Smooth muscle cell of the brain vasculature (primary cell): ENCODE data around the gene FKBP2.

Experiments used
- DNase-seq: peaks from one replicate; pipeline ENCODE4 v3.0.0-alpha.2; 2012; ENCODE audit warnings: low read depth, low spot score

FKBP2 gene

DNA sequence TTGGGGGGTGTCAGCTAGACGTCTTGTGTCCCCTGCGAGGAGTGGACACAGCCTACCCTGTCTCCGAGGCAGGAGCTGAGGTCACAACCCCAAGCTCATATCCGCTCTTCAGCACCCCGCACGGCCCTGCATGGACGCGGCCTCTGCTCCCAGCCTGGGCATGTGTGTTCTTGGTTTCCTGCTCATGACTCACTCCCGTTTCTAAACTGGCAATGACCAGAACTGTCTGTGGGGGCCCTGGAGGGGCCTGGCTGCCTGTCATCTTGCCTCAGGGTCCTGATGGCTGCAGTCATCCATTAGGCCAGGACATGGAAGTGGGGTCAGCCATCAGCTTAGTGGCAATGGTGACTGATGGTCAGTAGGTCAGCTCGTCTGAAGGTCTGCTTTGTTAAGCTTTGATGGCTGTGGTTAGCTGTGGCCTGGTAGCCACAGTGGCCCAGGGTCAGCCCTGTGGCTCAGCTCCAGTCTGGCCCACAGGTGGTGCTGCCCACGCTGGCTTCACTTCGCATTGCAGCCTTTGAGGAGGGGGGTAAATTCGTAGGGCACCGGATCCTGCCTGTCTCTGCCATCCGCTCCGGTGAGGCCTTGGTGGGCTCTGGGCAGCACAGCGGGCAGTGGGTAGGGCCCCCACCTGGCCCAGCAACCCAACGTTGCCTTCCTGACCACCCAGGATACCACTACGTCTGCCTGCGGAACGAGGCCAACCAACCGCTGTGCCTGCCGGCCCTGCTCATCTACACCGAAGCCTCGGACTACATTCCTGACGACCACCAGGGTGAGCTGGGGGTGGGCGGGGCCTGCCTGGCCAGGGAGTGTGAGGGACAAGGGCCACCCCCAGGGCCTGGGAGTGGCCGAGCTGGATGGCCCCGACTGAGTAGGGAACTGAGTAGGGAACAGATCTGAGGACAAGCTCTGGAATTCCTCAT is 22.4 kb downstream of the FKBP2 start:
- DNase-seq: no peak

DNA sequence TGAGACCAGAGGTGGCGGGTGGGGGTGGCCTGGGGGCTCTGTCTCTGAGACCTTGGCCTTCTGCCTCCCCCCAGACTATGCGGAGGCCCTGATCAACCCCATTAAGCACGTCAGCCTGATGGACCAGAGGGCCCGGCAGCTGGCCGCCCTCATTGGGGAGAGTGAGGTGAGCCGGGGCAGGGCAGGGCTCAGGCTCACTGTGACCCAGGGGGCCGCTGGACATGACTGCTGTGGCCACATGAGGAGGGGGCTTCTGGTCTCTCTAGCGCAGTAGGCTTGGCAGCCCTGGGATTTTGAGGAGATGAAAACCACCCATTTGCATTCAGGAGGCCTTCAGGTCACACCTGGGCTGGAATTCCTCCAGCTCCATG is 23.0 kb downstream of the FKBP2 start:
- no peak for DNase-seq

DNA sequence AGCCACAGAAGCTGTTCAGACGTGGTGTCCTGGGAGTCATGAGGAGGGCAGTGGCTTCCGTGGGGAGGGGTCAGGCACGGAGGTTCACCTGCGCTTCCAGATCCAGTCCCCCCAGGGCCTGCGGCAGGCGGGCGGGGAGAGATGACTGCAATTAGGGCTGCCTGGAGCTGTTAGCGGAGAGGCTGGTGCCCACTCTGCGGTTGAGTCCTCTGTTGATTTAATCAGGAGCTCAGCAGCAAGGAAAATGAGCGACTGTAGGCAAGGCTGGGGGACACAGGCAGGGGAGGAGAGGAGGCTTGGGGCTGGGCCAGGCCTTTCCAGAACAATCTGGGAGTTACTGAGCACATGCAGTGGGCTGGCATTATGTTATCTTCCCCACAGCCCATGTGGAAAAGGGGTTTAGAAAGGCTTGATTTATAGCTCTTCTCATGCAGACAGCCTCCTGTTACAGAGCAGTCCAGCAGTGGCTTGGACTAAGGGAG is 23.5 kb downstream of the FKBP2 start:
- no peak for DNase-seq

DNA sequence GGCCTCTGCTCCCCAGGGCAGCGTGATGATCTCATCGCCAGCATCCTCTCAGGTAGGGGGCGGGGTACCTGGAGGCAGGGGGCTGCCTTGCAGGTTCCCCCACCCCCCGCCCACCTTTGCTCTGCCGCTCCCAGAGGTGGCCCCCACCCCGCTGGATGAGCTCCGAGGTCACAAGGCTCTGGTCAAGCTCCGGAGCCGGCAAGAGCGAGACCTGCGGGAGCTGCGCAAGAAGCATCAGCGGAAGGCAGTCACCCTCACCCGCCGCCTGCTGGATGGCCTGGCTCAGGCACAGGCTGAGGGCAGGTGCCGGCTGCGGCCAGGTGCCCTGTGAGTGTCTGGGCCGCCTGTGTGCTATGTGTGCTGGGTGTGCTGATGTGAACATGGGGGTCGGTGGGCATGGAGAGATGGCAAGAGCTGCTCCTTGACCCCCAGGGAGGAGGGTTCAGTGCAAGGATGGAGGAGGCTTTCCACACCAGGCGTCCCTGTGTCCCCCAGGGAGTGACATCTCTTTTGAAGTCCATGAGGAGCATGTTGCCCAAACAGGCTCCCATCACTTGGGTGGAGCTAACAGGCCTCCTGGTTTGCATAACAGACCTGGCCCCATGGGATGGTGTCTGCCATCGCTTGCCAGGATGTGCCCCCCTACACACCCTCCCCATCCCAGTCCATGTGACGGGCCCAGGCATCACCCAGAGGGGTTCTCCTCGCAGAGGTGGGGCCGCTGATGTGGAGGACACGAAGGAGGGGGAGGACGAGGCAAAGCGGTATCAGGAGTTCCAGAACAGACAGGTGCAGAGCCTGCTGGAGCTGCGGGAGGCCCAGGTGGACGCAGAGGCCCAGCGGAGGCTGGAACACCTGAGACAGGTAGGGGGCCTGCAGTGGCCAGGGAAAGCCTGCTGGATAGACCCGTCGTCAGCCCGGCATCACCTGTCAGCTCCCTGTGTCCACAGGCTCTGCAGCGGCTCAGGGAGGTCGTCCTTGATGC is 24.6 kb downstream of the FKBP2 start:
- no peak for DNase-seq

DNA sequence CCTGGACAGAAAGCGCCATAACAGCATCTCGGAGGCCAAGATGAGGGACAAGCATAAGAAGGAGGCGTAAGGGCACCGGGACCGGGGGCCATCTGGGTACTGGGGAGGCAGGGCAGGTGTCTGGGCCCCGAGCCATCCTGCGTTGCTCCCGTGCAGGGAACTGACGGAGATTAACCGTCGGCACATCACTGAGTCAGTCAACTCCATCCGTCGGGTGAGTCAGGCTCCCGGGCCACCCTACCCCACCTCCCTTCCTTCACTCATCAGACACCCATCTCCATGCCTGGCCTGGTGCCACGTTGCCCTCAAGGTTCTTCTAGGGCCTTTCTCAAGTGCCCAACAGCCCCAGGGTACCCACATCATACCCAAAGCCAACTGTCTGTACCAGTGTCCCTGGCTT is 25.4 kb downstream of the FKBP2 start:
- no peak for DNase-seq

DNA sequence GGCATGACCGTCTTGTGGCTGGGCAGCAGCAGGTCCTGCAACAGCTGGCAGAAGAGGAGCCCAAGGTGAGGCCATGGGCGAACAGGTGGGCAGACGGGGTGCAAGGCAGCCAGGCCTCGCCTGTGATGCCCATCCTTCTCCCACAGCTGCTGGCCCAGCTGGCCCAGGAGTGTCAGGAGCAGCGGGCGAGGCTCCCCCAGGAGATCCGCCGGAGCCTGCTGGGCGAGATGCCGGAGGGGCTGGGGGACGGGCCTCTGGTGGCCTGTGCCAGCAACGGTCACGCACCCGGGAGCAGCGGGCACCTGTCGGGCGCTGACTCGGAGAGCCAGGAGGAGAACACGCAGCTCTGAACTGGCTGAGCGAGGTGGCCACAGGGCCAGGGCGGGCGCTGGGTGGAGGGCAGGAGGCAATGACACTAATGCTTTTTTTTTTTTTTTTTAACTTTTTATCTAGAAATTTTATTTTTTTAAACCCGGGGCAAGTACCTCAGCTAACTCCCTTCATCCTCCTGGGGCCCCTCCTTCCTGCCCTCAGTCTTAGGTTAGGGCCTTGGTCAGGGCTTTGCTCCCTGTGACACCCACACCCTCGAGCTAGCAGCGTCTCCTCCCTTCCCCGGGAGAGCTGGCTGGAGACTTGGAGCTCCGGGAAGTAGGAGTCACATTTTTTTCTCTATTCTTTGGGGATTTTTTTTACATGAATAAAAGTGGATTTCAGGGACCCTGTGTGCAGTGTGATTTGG is 26.5 kb downstream of the FKBP2 start:
- no peak for DNase-seq

DNA sequence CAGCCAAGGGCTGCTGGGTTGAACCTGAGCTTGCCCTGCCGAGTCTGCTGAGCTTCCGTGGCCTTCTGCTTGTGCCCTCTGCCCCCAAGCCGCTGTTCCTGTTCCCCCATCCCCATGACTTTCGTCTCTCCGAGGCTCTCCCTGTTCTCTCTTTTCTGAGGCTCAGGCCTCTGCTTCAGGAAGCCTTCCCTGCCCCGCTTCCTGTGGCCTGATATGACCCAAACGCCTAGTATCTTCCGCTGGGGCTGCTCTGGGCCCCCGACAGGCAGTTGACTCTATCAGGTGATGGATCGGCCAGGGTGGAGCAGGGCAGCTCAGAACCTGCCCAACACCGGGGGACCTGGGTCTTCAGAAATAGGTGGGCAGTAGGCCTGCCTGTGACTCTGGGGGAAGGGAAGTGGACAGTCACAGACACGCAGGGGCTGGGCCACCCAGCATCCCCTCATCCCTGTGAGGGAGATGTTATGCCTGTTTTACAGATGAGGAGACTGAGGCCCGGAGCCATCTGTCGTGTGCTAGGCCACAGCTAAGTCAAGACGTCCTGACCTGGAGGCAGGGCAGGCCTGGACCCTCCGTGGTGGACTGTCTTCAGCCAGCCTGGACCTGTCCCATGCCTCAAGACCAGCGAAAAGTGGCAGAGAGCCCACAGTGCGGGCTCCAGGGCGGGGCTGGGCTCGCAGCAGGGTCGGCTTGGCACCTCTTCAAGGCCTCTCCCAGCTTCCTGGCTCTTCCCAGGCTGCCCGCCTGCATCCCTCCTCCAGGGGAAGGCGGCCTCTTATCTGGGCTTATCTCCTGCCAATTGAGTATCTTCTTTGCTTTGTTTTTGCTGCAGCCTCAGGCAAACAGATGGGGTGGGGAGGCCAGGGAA is 27.4 kb downstream of the FKBP2 start:
- DNase-seq: no peak

DNA sequence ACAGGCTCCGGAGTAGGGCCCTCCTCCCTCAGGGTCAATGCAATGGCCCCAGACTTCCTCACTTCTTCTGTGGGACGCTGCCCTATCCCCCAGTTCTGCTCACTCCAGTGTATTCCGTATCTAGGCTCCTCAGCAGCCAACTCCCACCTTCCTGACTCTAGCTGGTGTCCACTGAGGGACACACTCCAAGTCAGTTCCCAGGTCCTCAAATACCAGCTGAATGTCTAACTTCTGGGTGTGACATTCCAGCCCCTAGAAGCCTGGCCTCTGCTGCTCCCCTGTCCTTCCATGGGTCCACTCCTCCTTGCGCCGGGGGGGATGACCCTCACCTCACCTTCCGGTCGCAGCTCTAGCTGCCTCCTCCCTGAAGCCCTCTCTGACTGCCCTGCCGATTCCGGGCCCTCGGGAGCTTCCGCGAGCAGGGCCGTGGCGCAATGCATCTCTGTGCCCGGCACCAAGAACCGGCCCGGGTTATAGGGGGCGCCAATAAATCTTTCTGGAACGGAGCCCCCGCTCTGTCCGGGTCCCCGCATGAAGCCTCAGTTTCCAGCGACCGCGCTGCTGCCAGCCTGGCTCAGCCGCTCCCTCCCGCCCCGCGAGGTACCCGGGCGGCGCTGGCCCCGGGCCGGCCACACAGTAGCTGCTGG is 28.1 kb downstream of the FKBP2 start:
- DNase-seq: no peak

DNA sequence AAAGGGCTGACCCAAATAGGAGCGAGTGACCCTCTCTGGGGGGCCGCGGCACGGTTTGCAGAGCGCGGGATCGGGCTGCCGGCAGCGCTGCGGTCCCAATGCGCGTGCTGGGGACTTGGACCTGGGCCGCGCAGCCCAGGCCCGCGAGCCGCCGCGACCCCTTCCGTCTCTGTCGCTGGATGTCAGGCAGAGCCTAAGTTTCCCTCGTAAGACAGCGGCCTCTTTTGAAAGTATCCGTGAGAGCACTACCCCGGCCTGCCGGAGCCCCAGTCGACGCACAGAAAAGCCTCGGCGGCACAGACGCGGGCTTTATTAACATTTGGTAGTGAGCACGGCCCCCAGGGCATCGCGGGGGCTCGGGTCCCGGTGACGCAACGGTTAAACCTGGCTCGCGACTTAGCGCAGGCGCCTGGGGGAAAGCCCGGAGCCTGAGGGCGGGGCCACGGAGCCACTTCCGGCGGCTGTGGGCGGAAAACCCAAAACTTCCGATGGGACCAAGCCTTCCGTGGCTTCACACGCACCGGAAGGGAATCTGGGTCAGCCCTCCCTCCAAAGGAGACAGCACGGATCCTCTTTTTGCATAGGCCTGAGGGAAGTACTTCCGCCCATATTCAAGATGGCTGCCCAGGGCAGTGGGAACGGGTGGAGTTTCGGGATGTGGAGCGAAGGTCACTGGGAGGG is 28.8 kb downstream of the FKBP2 start:
- DNase-seq: peak; percentile 99

DNA sequence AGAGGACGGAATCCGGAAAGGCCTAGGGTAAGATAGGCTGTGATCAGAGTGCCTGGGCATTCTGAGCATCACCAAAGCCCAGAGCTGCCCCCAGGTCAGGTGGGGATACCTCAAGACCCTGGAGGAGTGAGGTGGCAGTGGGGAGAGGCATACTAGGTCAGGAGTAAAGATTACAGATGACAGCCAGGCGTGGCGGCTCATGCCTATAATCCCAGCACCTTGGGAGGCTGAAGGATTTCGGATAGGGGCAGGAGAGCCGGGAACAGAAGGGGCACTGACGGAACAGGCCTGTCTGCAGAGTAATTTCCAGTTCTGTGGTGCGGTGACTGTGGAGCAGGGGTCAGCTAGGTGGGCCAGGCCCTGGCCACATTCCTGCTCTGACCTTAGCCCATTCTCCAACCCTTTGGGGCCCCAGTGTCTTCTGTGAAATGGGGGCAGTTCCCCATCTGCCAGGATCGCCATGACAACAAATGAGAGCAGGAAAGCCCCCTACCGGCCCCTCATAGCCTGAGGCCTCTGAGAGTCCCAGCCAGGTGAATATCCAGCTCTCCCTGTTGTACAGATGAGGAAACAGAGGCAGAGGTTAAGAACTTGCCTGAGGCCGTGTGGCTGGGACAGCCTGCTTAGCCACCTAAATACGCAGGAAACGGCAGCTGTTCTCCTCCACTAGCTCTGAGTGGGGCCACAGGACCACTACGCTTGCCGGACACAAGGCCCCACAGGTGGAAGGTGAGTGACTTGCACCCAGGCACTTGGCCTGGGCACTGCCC is 34.3 kb downstream of the FKBP2 start:
- DNase-seq: no peak

DNA sequence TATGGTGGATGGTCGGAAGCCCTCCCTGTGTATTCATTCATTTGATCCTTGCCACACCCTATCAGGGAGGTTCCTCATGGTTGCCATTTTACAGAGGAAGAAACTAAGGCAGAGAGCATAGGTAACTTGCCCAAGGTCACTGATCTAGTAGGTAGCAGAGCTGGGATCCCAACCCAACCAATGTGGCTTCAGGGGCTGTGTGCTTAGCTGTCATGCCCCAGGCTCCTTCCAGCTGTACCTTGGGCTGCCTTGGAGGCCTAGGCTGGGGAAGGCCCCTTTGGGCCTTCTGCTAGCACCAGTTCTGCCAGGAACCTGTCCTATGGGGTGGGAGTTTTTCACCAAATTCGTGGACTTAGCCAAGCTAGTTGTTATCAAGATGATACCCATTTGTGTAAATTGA is 34.9 kb downstream of the FKBP2 start:
- DNase-seq: no peak

DNA sequence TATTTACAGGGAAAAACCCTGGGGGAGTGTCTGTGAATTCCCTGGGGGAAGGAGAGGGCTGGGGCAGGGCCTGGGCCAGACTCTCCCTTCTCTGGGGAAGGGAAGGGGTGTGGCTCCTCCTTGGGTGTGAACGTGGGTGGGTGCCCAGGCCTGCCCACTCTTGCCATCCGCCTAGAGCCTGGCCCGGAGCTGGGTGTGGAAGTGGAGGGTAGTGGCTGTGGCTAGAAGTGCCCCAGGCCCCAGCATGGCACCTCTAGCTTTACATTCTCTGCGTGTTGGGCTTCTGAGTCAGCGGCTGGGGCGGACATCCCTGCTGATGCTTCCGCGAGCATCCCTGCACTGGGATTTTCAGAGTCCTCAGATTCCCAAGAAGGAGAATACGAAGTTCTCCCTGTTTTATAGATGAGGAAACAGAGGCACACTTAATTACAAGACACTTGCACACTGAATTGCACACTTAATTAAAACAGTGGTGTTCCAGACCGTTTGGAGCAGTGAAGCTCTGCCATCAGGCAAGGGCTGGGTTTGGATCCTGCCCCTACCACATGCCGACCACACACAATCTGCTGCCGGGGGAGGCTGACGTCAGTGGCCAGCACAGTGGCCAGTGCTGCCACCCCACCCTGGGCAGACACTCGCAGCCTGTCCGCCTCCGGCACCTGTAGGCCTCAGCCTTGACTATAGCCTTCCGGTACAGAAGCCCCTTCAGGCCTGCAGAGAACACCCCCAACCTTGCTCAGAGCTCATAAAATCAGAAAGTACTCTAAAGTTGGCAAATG is 35.9 kb downstream of the FKBP2 start:
- no peak for DNase-seq

DNA sequence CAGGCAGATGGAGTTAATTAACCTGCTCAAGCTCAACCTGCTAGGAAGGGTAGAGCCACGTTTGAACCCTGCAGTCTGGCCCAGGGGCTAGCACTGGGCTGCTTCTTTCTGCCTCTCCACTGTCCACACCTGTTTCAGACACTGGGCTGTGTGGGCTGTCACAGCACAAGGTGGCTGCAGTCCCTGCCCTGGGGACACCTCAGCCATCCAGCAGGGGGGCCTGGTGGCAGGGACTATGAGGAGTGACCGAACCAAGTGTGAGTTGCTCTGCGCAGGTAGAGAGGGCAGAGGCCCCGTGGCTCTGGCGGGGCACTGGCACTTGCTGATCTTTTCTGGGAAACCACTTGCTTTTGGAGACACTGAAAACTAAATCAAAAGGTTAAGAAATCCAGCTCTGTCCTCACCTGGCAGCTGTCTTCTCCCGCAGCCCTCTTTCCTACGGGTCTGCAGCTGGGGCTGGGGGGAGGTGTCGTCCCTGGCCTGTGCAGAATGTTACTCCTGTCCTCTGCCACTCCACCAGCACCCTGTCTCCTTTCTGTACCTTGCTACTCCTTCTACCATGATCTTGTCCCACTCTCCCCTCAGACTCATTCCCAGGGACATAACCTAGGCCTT is 37.8 kb downstream of the FKBP2 start:
- no peak for DNase-seq

DNA sequence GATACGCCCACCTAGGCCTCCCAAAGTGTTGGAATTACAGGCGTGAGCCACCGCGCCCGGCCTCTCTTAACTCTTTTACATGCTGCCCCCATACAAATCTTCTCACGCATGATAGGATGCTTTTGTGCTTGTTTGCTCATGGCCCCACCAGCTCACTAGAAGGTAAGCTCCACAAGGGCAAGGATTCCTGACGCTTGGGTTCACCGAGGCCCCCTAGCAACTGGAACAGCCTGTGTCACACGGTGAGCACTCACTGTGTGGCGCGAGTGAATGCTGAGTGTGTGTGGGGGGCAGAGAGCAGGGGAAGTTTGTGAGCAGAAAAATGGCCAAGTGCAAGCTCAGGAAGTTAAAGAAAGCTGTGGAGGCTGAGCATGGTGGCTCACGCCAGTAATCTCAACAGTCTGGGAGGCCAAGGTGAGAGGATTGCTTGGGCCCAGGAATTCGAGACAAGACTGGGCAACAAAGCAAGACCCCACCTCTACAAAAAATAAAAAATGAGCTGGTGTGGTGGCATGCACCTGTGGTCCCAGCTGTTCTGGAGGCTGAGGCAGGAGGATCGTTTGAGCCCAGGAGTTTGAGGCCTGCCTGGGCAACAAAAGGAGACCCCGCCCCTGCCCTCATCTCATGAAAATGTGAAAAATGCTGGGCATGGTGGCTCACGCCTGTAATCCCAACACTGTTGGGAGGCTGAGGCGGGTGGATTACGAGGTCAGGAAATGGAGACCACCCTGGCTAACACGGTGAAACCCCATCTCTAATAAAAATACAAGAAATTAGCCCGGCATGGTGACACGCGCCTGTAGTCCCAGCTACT is 41.3 kb downstream of the FKBP2 start:
- DNase-seq: no peak

DNA sequence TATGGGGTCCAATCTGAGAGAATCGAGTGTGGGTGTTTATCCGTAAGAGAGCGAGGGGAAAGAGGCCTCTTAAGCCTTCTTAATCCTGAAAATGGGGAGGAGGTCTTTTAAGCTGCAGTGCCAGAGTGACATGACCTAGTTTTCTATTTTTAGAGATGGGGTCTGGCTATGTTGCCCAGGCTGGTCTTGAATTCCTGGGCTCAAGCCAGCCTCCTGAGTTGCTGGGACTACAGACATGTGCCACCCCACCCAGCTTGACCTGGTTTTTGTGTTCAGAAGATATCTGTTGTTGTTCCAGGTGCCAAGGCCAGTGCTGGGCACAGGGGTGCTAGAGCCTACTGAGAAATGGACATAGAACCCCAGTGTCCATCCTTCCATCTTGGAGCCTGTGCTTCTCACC is 42.2 kb downstream of the FKBP2 start:
- DNase-seq: no peak

DNA sequence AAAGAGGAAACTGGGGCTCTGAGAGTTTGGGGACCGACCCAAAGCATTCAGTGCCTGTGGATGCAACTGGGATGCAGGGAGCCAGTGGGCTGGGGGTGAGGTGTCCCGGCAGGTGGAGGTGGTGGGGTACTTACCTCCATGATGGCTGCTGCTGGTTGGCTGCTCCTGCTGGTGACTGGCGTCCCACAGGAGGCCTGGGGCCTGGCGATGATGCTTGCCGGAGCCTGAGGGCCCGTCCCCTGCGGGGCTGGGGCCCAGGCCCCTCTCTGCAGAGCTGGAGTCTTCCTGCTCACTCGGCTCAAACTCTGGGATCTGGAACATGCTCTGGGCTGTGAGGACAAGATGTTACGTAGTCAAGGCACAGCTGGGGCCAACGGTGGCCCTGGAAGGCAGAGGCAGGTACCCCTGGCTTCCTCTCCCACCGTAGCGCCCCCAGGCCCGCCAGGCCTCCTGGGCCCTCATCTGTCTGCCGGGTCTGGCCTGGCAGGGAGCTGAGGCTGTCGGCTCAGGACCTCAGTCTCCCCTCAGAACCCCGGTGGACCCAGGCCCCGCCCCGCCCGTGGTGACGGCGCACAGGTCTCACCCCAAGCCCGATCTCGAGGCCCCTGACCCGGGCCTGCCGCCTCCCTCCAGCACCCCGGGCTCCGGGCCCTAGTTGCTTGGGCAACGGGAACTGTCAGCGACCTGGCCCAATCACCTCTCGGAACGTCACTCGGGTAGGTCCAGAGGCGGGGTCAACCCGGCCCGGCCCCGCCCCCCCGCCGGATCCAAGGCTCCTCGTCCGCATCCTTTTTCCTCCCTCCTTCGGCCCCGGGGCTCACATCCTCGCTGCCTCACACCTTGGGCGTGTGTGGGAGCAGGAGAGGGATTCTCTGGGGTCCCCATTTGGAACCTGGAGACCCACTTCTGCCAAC is 43.4 kb downstream of the FKBP2 start, which contains the start of gene BAD:
BAD (minus strand) TSS at position 618 of the 914 bp plus-strand sequence; CDS start at position 321, 297 bp downstream.
- peak; percentile 70 for DNase-seq
